ENCODE data around the gene NEDD4L.

Gene NEDD4L

GRCh38 chr18:58382446-58382845, 338.4 kb downstream of the NEDD4L start:
- Histone ChIP-seq H3K4me3 (ENCODE audit: low read depth, low read length) (no peak overlapping the region), H3K27ac (no peak overlapping the region), H3K27me3 (replicated peaks) (no peaks in the 10 kb centered on the region), H3K36me3 (replicated peaks) (peaks cover 23% of the 10 kb centered on the region)
- in situ Hi-C loops (cut with HindIII; ENCODE audit: low pct_ligation_motif_present, low sequenced_read_pairs): no loop called here
- DNase-seq: no peak
- TF ChIP-seq CTCF (IDR thresholded peaks at IDR 0.05; ENCODE audit: low read depth, low read length, missing control alignments): no peak

GRCh38 chr18:58385472-58385871, 341.4 kb downstream of the NEDD4L start:
- no peaks in the 10 kb centered on the region for H3K27me3 ChIP-seq (replicated peaks)
- peaks cover 45% of the 10 kb centered on the region for H3K36me3 ChIP-seq (replicated peaks)
- no peak overlapping the region for H3K27ac ChIP-seq
- no peak overlapping the region for H3K4me3 ChIP-seq (ENCODE audit: low read depth, low read length)
- no peak for TF ChIP-seq CTCF (IDR thresholded peaks at IDR 0.05; ENCODE audit: low read depth, low read length, missing control alignments)
- in situ Hi-C loops (cut with HindIII; ENCODE audit: low pct_ligation_motif_present, low sequenced_read_pairs): no loop called here
- DNase-seq: no peak

GRCh38 chr18:58386780-58387179, 342.8 kb downstream of the NEDD4L start:
- TF ChIP-seq CTCF (IDR thresholded peaks at IDR 0.05; ENCODE audit: low read depth, low read length, missing control alignments): no peak
- Histone ChIP-seq H3K36me3 (replicated peaks) (peaks cover 52% of the 10 kb centered on the region), H3K27ac (no peak overlapping the region), H3K27me3 (replicated peaks) (no peaks in the 10 kb centered on the region), H3K4me3 (ENCODE audit: low read depth, low read length) (no peak overlapping the region)
- DNase-seq: no peak
- in situ Hi-C loops (cut with HindIII; ENCODE audit: low pct_ligation_motif_present, low sequenced_read_pairs): no loop called here

DNA sequence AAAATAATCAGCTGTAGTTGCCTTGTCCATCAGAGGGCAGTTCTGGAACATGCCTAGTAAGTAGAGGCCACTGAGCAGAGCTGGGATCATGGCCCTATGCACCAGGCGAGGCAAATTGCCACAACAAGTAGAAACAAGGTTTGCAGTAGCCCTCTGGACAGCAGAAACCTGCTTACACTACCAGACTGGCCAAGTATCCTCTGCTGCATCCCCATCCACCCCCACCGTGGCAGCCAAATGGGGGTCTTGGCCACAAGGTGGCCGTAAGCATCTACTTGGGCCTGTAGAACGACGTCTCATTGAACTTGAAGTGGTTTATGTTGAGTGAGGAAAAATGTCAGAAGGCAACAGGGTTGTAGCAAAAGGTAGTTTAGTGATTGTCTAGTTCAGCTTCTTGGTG, 343.7 kb downstream of the NEDD4L start:
- Histone ChIP-seq H3K4me3 (ENCODE audit: low read depth, low read length) (no peak overlapping the region), H3K36me3 (replicated peaks) (peaks cover 52% of the 10 kb centered on the region), H3K27ac (no peak overlapping the region), H3K27me3 (replicated peaks) (no peaks in the 10 kb centered on the region)
- TF ChIP-seq CTCF (IDR thresholded peaks at IDR 0.05; ENCODE audit: low read depth, low read length, missing control alignments): peak; percentile 14
- DNase-seq: no peak
- in situ Hi-C loops (cut with HindIII; ENCODE audit: low pct_ligation_motif_present, low sequenced_read_pairs): no loop called here

GRCh38 chr18:58388736-58389135, 344.7 kb downstream of the NEDD4L start:
- H3K4me3 ChIP-seq (ENCODE audit: low read depth, low read length): no peak overlapping the region
- no peak for DNase-seq
- H3K36me3 ChIP-seq (replicated peaks): peaks cover 52% of the 10 kb centered on the region
- TF ChIP-seq CTCF (IDR thresholded peaks at IDR 0.05; ENCODE audit: low read depth, low read length, missing control alignments): no peak
- no peak overlapping the region for H3K27ac ChIP-seq
- in situ Hi-C loops (cut with HindIII; ENCODE audit: low pct_ligation_motif_present, low sequenced_read_pairs): no loop called here
- H3K27me3 ChIP-seq (replicated peaks): no peaks in the 10 kb centered on the region

GRCh38 chr18:58389745-58390144, 345.7 kb downstream of the NEDD4L start:
- Histone ChIP-seq H3K4me3 (ENCODE audit: low read depth, low read length) (no peak overlapping the region), H3K27me3 (replicated peaks) (no peaks in the 10 kb centered on the region), H3K27ac (no peak overlapping the region), H3K36me3 (replicated peaks) (peaks cover 49% of the 10 kb centered on the region)
- no peak for DNase-seq
- in situ Hi-C loops (cut with HindIII; ENCODE audit: low pct_ligation_motif_present, low sequenced_read_pairs): no loop called here
- no peak for TF ChIP-seq CTCF (IDR thresholded peaks at IDR 0.05; ENCODE audit: low read depth, low read length, missing control alignments)

Measured in brain microvascular endothelial cell (primary cell).